ENCODE results near the gene KCNAB2.

DNA sequence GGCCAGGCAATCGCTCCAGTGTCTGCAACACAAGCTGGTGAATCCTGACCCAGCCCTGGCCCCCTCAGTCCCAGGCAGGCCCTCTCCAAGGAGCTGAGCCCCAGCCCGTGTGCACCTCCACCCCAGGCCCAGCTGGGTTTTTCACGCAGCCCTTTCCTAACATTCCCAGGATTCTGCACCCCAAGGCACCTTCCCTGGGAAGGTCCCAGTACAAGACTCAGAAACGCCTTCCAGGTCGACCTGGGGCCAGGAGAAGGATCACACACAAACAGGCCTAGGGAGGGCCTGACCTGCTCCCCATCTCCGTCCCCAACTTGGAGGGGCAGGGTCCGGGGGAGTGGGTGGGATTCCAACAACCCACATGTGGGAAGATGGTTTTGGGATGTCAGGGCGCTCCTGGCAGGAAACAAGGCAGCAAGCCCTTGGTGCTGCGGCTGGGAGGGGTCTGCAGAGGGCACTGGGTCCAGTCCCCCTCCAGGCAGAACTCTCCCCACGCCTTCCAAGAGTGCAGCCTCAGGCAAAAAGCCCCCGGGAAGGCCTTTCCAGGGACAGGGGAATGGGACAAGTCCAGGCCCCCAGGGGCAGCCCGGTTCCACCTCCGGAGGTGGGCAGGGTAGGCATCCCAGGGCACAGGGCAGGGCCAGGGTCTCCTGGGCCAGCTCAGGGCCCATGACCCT, 58.3 kb downstream of the KCNAB2 start:
- TF ChIP-seq, protein P1, sequence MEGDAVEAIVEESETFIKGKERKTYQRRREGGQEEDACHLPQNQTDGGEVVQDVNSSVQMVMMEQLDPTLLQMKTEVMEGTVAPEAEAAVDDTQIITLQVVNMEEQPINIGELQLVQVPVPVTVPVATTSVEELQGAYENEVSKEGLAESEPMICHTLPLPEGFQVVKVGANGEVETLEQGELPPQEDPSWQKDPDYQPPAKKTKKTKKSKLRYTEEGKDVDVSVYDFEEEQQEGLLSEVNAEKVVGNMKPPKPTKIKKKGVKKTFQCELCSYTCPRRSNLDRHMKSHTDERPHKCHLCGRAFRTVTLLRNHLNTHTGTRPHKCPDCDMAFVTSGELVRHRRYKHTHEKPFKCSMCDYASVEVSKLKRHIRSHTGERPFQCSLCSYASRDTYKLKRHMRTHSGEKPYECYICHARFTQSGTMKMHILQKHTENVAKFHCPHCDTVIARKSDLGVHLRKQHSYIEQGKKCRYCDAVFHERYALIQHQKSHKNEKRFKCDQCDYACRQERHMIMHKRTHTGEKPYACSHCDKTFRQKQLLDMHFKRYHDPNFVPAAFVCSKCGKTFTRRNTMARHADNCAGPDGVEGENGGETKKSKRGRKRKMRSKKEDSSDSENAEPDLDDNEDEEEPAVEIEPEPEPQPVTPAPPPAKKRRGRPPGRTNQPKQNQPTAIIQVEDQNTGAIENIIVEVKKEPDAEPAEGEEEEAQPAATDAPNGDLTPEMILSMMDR (IDR thresholded peaks at IDR 0.05; ENCODE audit: poor library complexity): no peak
- no peak for TF ChIP-seq EZH2 (IDR thresholded peaks at IDR 0.05; ENCODE audit: borderline replicate concordance)
- no peak for TF ChIP-seq EZH2phosphoT487 (IDR thresholded peaks at IDR 0.05; ENCODE audit: low read depth, severe bottlenecking, unreplicated experiment)

All from hepatocyte (in vitro differentiated cells).